ENCODE results near the gene CLEC9A. TPM values are rescaled to one million over a fixed set of nuclear protein-coding genes. Genes with fewer than 3 reads are reported as not detected.

Gene CLEC9A
- total RNA-seq, 6 donors from 2014 or later: 0.31 to 0.89 (median 0.57) TPM; not detected in 3

- TF ChIP-seq POLR2A (IDR thresholded peaks at IDR 0.05) (no peak), CTCF (IDR thresholded peaks at IDR 0.05) (no peak), POLR2AphosphoS5 (IDR thresholded peaks at IDR 0.05) (no peak), EP300 (IDR thresholded peaks at IDR 0.05) (no peak)
- Histone ChIP-seq H3K27me3 (no peaks in the 10 kb centered on the region), H3K9me3 (no peaks in the 10 kb centered on the region), H3K27ac (peak overlapping the region; percentile 17 to 81 (median 60)), H3K4me1 (peaks cover 5 to 20% (median 9%) of the 10 kb centered on the region in 4 donors), H3K36me3 (no peaks in the 10 kb centered on the region), H3K4me3 (peak overlapping the region in 2 of 4 donors; percentile 22 to 43)
- 66 to 71% methylated on average over 3 of the region's 3 CpGs for WGBS, 2 donors
- no peak for DNase-seq
- ATAC-seq (ENCODE audit: low FRiP score in 2 of 2): no peak
Measured at GRCh38 chr12:10095971-10096370, 65.5 kb downstream of the CLEC9A start.

- Histone ChIP-seq H3K9me3 (no peaks in the 10 kb centered on the region), H3K27ac (peak overlapping the region; percentile 10 to 81 (median 60)), H3K36me3 (no peaks in the 10 kb centered on the region), H3K4me1 (peaks cover 8 to 20% (median 14%) of the 10 kb centered on the region in 4 donors), H3K27me3 (no peaks in the 10 kb centered on the region), H3K4me3 (peak overlapping the region in 2 of 4 donors; percentile 22 to 43)
- no peak for TF ChIP-seq EP300 (IDR thresholded peaks at IDR 0.05)
- TF ChIP-seq POLR2A (IDR thresholded peaks at IDR 0.05): no peak
- TF ChIP-seq CTCF (IDR thresholded peaks at IDR 0.05): no peak
- TF ChIP-seq POLR2AphosphoS5 (IDR thresholded peaks at IDR 0.05): no peak
- DNase-seq: no peak
- 30 to 36% methylated on average over 3 of the region's 3 CpGs for WGBS, 2 donors
- no peak for ATAC-seq (ENCODE audit: low FRiP score in 2 of 2)
Measured at GRCh38 chr12:10097521-10097920, 67.0 kb downstream of the CLEC9A start.

- no peaks in the 10 kb centered on the region for H3K36me3 ChIP-seq
- H3K27ac ChIP-seq: peak within 1 kb of the TSS; percentile 70 to 81 (median 75)
- 46 to 55% methylated on average over 4 to 10 of the region's 10 CpGs for WGBS, 2 donors
- TF ChIP-seq POLR2AphosphoS5 (IDR thresholded peaks at IDR 0.05) (peak; percentile 86 to 87), POLR2A (IDR thresholded peaks at IDR 0.05) (peak in 2 of 4 donors; percentile 32 to 58), CTCF (IDR thresholded peaks at IDR 0.05) (no peak), EP300 (IDR thresholded peaks at IDR 0.05) (peak in 1 of 4 donors; percentile 7)
- ATAC-seq (ENCODE audit: low FRiP score in 2 of 2): no peak
- H3K9me3 ChIP-seq: no peaks in the 10 kb centered on the region
- peak in 1 of 2 donors; percentile 20 for DNase-seq
- H3K4me3 ChIP-seq: peak within 1 kb of the TSS in 3 of 4 donors; percentile 9 to 43 (median 39)
- H3K27me3 ChIP-seq: no peaks in the 10 kb centered on the region
- H3K4me1 ChIP-seq: peaks cover 8 to 19% (median 13%) of the 10 kb centered on the region in 4 donors
Measured at GRCh38 chr12:10098791-10099190, 68.3 kb downstream of the CLEC9A start, which contains the start of gene CLEC1A. Gene CLEC1A (minus strand): TSS chr12:10098985. CDS start chr12:10098922, 63 bp downstream.

- no peak for DNase-seq
- TF ChIP-seq EP300 (IDR thresholded peaks at IDR 0.05) (no peak), POLR2A (IDR thresholded peaks at IDR 0.05) (no peak), POLR2AphosphoS5 (IDR thresholded peaks at IDR 0.05) (no peak)
- no peaks in the 10 kb centered on the region for H3K36me3 ChIP-seq
- 52 to 53% methylated on average over 4 to 5 of the region's 5 CpGs for WGBS, 2 donors
- no peaks in the 10 kb centered on the region for H3K27me3 ChIP-seq
- peak overlapping the region in 1 of 4 donors; percentile 7 for H3K27ac ChIP-seq
- no peaks in the 10 kb centered on the region for H3K9me3 ChIP-seq
- H3K4me3 ChIP-seq: no peak overlapping the region
- H3K4me1 ChIP-seq: peaks cover 8 to 15% (median 10%) of the 10 kb centered on the region in 4 donors
- peak in 1 of 2 donors; percentile 54 for ATAC-seq (ENCODE audit: low FRiP score in 2 of 2)
Measured at GRCh38 chr12:10101042-10101579, 70.6 kb downstream of the CLEC9A start.

- Histone ChIP-seq H3K36me3 (no peaks in the 10 kb centered on the region), H3K9me3 (no peaks in the 10 kb centered on the region), H3K4me1 (peaks cover 8 to 15% (median 10%) of the 10 kb centered on the region in 4 donors), H3K4me3 (no peak overlapping the region), H3K27me3 (no peaks in the 10 kb centered on the region), H3K27ac (peak overlapping the region in 1 of 4 donors; percentile 7)
- DNase-seq: no peak
- 90 to 100% methylated on average over 1 of the region's 1 CpG for WGBS, 2 donors
- TF ChIP-seq EP300 (IDR thresholded peaks at IDR 0.05) (no peak), CTCF (IDR thresholded peaks at IDR 0.05) (no peak), POLR2A (IDR thresholded peaks at IDR 0.05) (no peak), POLR2AphosphoS5 (IDR thresholded peaks at IDR 0.05) (no peak)
- ATAC-seq (ENCODE audit: low FRiP score in 2 of 2): peak in 1 of 2 donors; percentile 32
Measured at GRCh38 chr12:10101648-10102220, 71.3 kb downstream of the CLEC9A start.
